KOPT-K1 (cell line): ENCODE data around the gene PCDHA9.

Source experiments
- H3K27ac ChIP-seq: fragments of 200-600 bp; sonication (generic); 2 replicates; pipeline ENCODE4 v1.5.1; 2016; ENCODE audit warnings: antibody characterized with exemption, mild to moderate bottlenecking, low read depth, low read length; ENCODE audit not compliant: poor library complexity, severe bottlenecking
- H3K36me3 ChIP-seq: fragments of 200-600 bp; sonication (generic); 2 replicates; pipeline ENCODE4 v1.5.1; 2017; ENCODE audit warnings: antibody characterized with exemption, mild to moderate bottlenecking, low read length, moderate library complexity; ENCODE audit not compliant: insufficient read depth
- H3K9me3 ChIP-seq: fragments of 200-600 bp; sonication (generic); 2 replicates; pipeline ENCODE4 v1.5.1; 2017; ENCODE audit warnings: antibody characterized with exemption, low read length, mild to moderate bottlenecking; ENCODE audit not compliant: insufficient read depth, poor library complexity, severe bottlenecking

Gene PCDHA9

DNA sequence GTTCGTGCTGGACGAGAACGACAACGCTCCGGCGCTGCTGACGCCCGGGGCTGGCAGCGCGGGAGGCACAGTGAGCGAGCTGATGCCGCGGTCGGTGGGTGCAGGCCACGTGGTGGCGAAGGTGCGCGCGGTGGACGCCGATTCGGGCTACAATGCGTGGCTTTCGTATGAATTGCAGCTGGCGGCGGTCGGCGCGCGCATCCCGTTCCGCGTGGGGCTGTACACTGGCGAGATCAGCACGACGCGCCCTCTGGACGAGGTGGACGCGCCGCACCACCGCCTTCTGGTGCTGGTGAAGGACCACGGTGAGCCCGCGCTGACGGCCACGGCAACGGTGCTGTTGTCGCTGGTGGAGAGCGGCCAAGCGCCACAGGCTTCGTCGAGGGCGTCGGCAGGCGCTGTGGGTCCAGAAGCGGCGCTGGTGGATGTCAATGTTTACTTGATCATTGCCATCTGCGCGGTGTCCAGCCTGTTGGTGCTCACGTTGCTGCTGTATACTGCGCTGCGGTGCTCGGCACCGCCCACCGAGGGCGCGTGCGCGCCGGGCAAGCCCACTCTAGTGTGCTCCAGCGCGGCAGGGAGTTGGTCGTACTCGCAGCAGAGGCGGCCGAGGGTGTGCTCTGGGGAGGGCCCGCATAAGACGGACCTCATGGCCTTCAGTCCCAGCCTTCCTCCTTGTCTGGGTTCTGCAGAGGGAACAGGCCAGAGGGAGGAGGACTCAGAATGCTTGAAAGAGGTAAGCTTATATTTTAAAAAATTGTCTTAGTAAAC is 35.9 kb downstream of the PCDHA9 start:
- Histone ChIP-seq H3K9me3 (no peaks in the 10 kb centered on the region), H3K36me3 (no peaks in the 10 kb centered on the region), H3K27ac (no peak overlapping the region)
